Measurements from ENCODE around the gene PASK. TPM values are rescaled to one million over a fixed set of nuclear protein-coding genes. Genes with fewer than 3 reads are reported as not detected.

Gene PASK
- total RNA-seq, 1 experiment from 2014 or later = 45.8 TPM

DNA sequence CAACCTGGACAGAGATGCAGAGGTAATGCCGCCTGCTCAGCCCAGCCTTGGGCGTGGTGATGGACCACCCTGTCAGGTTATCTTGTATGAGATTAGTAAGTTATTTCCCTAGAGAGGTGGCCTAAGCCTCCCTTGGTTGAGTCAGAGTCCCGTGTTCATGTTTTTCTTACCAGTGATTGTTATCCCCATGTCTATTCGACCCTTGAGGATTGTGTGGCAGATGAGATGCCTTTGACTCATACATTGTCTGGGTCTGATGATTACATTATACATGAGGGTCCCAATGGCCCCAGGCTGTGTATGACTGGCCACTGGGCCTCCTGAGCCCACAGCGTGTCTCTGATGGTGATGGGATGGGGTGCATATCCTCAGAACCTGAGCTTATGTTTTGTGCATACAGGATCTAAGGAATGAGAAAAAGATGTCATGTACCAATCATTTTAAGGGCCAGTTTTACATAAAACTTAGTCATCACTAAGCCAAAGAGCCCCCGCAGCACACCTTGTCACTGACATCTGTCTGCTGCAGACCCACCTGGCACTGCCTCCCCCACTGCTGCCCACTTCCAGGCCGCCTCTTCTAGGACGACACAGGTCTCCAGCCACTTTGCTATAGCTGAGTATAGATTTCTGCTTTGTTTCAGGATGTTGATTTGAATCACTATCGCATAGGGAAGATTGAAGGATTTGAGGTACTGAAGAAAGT, 8.7 kb upstream of the PASK start:
- BruUV-seq (replicated peaks) = no TSS peak

More for the DNA sequence above, 8.7 kb upstream of the PASK start:
- Histone ChIP-seq H3K4me3 (replicated peaks in 1 of 2; ENCODE audit: low read depth in 1 of 2, low read length in 2 of 2) (no peak overlapping the region), H3K9ac (ENCODE audit: low read length) (no peak overlapping the region), H3K9me2 (ENCODE audit: insufficient read depth) (no peaks in the 10 kb centered on the region), H3K79me2 (ENCODE audit: insufficient read depth, low read length) (no peaks in the 10 kb centered on the region), H3K36me3 (ENCODE audit: control insufficient read depth in 1 of 2, insufficient read depth in 2 of 2, low read length in 2 of 2) (peaks cover 0 to 8% of the 10 kb centered on the region in 2 experiments; a peak in 2 of 4 replicates), H3K27ac (ENCODE audit: low read depth, low read length) (no peak overlapping the region), H4K20me1 (ENCODE audit: insufficient read depth) (no peaks in the 10 kb centered on the region), H3K4me2 (ENCODE audit: low read length) (no peak overlapping the region), H3K4me1 (ENCODE audit: control insufficient read depth in 1 of 2, insufficient read depth in 2 of 2, low read length in 2 of 2) (no peaks in the 10 kb centered on the region), H2AFZ (ENCODE audit: low read depth, low read length, poor library complexity, severe bottlenecking) (no peak overlapping the region), H3K27me3 (ENCODE audit: insufficient read depth, low read length) (no peaks in the 10 kb centered on the region), H3K9me3 (ENCODE audit: control insufficient read depth in 1 of 2, insufficient read depth in 1 of 2, low read depth in 1 of 2, low read length in 2 of 2) (no peaks in the 10 kb centered on the region)
- POLR2A ChIA-PET = no interaction called here
- intact Hi-C loops (cut with micrococcal nuclease) = no loop called here
- no peak for DNase-seq (ENCODE audit: low read depth, low spot score)
- CTCF ChIA-PET = no interaction called here
- RAD21 ChIA-PET (ENCODE audit: low non-redundant PET in 1 of 2, low total read pairs in 2 of 2, uncharacterized antibody in 2 of 2, unreplicated experiment in 2 of 2) = no interaction called here
- no peak for ATAC-seq
- TF ChIP-seq ELF1 (IDR thresholded peaks at IDR 0.05; ENCODE audit: borderline replicate concordance, low read depth) (no peak), SRF (IDR thresholded peaks at IDR 0.05; ENCODE audit: low read depth) (no peak), RAD21 (IDR thresholded peaks at IDR 0.05; ENCODE audit: low read depth) (no peak), YY1 (IDR thresholded peaks at IDR 0.05; ENCODE audit: extremely low read depth, insufficient replicate concordance, low read depth, low read length) (no peak), ZNF274 (IDR thresholded peaks at IDR 0.05; ENCODE audit: low read depth, low read length) (no peak), CBX3 (IDR thresholded peaks at IDR 0.05; ENCODE audit: low read depth) (no peak), TCF7L2 (IDR thresholded peaks at IDR 0.05; ENCODE audit: borderline replicate concordance, extremely low read depth, insufficient read depth, insufficient read length) (no peak), FOSL1 (IDR thresholded peaks at IDR 0.05; ENCODE audit: low read depth) (no peak)
- TF ChIP-seq, protein P1, sequence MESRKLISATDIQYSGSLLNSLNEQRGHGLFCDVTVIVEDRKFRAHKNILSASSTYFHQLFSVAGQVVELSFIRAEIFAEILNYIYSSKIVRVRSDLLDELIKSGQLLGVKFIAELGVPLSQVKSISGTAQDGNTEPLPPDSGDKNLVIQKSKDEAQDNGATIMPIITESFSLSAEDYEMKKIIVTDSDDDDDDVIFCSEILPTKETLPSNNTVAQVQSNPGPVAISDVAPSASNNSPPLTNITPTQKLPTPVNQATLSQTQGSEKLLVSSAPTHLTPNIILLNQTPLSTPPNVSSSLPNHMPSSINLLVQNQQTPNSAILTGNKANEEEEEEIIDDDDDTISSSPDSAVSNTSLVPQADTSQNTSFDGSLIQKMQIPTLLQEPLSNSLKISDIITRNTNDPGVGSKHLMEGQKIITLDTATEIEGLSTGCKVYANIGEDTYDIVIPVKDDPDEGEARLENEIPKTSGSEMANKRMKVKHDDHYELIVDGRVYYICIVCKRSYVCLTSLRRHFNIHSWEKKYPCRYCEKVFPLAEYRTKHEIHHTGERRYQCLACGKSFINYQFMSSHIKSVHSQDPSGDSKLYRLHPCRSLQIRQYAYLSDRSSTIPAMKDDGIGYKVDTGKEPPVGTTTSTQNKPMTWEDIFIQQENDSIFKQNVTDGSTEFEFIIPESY (IDR thresholded peaks at IDR 0.05; ENCODE audit: extremely low read depth, insufficient replicate concordance, low read length) = no peak
- TF ChIP-seq, protein P2, sequence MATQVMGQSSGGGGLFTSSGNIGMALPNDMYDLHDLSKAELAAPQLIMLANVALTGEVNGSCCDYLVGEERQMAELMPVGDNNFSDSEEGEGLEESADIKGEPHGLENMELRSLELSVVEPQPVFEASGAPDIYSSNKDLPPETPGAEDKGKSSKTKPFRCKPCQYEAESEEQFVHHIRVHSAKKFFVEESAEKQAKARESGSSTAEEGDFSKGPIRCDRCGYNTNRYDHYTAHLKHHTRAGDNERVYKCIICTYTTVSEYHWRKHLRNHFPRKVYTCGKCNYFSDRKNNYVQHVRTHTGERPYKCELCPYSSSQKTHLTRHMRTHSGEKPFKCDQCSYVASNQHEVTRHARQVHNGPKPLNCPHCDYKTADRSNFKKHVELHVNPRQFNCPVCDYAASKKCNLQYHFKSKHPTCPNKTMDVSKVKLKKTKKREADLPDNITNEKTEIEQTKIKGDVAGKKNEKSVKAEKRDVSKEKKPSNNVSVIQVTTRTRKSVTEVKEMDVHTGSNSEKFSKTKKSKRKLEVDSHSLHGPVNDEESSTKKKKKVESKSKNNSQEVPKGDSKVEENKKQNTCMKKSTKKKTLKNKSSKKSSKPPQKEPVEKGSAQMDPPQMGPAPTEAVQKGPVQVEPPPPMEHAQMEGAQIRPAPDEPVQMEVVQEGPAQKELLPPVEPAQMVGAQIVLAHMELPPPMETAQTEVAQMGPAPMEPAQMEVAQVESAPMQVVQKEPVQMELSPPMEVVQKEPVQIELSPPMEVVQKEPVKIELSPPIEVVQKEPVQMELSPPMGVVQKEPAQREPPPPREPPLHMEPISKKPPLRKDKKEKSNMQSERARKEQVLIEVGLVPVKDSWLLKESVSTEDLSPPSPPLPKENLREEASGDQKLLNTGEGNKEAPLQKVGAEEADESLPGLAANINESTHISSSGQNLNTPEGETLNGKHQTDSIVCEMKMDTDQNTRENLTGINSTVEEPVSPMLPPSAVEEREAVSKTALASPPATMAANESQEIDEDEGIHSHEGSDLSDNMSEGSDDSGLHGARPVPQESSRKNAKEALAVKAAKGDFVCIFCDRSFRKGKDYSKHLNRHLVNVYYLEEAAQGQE (IDR thresholded peaks at IDR 0.05; ENCODE audit: low read depth) = no peak
- TF ChIP-seq, protein P3, sequence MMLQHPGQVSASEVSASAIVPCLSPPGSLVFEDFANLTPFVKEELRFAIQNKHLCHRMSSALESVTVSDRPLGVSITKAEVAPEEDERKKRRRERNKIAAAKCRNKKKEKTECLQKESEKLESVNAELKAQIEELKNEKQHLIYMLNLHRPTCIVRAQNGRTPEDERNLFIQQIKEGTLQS (IDR thresholded peaks at IDR 0.05) = no peak
- TF ChIP-seq, protein P4, sequence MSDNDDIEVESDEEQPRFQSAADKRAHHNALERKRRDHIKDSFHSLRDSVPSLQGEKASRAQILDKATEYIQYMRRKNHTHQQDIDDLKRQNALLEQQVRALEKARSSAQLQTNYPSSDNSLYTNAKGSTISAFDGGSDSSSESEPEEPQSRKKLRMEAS (IDR thresholded peaks at IDR 0.05) = no peak

Measured in HCT116 (cell line).